Non-pigmented ciliary epithelial cell (primary cell): Measurements from ENCODE around the gene LSM12.
"Not testable (repeated sequence)": the region's sequence is repeated elsewhere in the genome, so short reads cannot be mapped to it uniquely, and the experiment has no call there.

ENCODE experiments used
- DNase-seq: peaks from one replicate; pipeline ENCODE4 v3.0.0-alpha.2; 2010; ENCODE audit warnings: low read depth

LSM12 gene

GRCh38 chr17:44066204-44066930, at the start of gene LSM12:
Gene LSM12 (minus strand): TSS chr17:44066671. CDS start chr17:44066587, 84 bp downstream.
- peak; percentile 54 for DNase-seq

- no peak for DNase-seq
Measured at GRCh38 chr17:44115585-44116415, 49.3 kb upstream of the LSM12 start.

- no peak for DNase-seq
Measured at GRCh38 chr17:44113868-44114840, 47.7 kb upstream of the LSM12 start.

GRCh38 chr17:44113382-44113781, 46.9 kb upstream of the LSM12 start:
- DNase-seq, result no peak

GRCh38 chr17:44112284-44113280, 46.1 kb upstream of the LSM12 start:
- DNase-seq, result no peak

- no peak for DNase-seq
Measured at GRCh38 chr17:44111777-44112176, 45.3 kb upstream of the LSM12 start.

- DNase-seq, result no peak
Measured at GRCh38 chr17:44110823-44111633, 44.6 kb upstream of the LSM12 start.

GRCh38 chr17:44110011-44110686, 43.7 kb upstream of the LSM12 start:
- no peak for DNase-seq

- no peak for DNase-seq
Measured at GRCh38 chr17:44109312-44109630, 42.8 kb upstream of the LSM12 start.

- peak; percentile 88 for DNase-seq
Measured at GRCh38 chr17:44108440-44109311, 42.2 kb upstream of the LSM12 start.

GRCh38 chr17:44106801-44107200, 40.3 kb upstream of the LSM12 start:
- no peak for DNase-seq

- no peak for DNase-seq
Measured at GRCh38 chr17:44105941-44106340, 39.5 kb upstream of the LSM12 start.

GRCh38 chr17:44105483-44105882, 39.0 kb upstream of the LSM12 start:
- no peak for DNase-seq

- no peak for DNase-seq
Measured at GRCh38 chr17:44102849-44103622, 36.6 kb upstream of the LSM12 start.

- not testable (repeated sequence) for DNase-seq
Measured at GRCh38 chr17:44101858-44102257, 35.4 kb upstream of the LSM12 start.

GRCh38 chr17:44097110-44097958, 30.9 kb upstream of the LSM12 start:
- DNase-seq, result no peak
